Gastroesophageal sphincter (tissue), 4 donors: Measurements from ENCODE around the gene ATP13A2. TPM values are rescaled to one million over a fixed set of nuclear protein-coding genes. Genes with fewer than 3 reads are reported as not detected.

Experiments
- ATAC-seq: fragments of 150-250 bp; one replicate; pipeline ENCODE4 v1.9.1; 2016; ENCODE audit warnings: mild to moderate bottlenecking, moderate library complexity
- H3K27ac ChIP-seq, 4 donors: fragments of 200-600 bp; sonication (generic) in 3 of 4; 1 replicate in 3 of 4; 2 replicates in 1 of 4; pipeline ENCODE4 v1.5.1; 2016 to 2019
- H3K27me3 ChIP-seq: fragments of 200-600 bp; sonication (generic); one replicate; pipeline ENCODE4 v1.5.1; 2019
- H3K36me3 ChIP-seq, 2 donors: fragments of 200-600 bp; sonication (generic); one replicate each; pipeline ENCODE4 v1.5.1; 2019; ENCODE audit warnings: control low read depth in 1 of 2
- H3K4me1 ChIP-seq, 3 donors: fragments of 200-600 bp; sonication (generic); 1 replicate in 2 of 3; 2 replicates in 1 of 3; pipeline ENCODE4 v1.5.1; 2016 to 2019; ENCODE audit warnings: control low read depth in 2 of 3
- H3K4me3 ChIP-seq, 2 donors: fragments of 200-600 bp; sonication (generic); one replicate each; pipeline ENCODE4 v1.5.1; 2019; ENCODE audit warnings: mild to moderate bottlenecking in 1 of 2, moderate library complexity in 1 of 2
- H3K9me3 ChIP-seq, 3 donors: fragments of 200-600 bp; sonication (generic); one replicate each; pipeline ENCODE4 v1.5.1; 2017 to 2019; ENCODE audit warnings: control low read depth in 2 of 3
- EP300 ChIP-seq: sonication (generic); formaldehyde crosslinking; IDR thresholded peaks from one replicate; pipeline ENCODE4 v1.6.1; 2017; ENCODE audit warnings: antibody characterized with exemption, mild to moderate bottlenecking
- POLR2A ChIP-seq, 2 donors: fragments of 450-650 bp; IDR thresholded peaks; one replicate each; pipeline ENCODE4 v1.6.1; 2017; ENCODE audit warnings: antibody characterized with exemption in 2 of 2, mild to moderate bottlenecking in 2 of 2, moderate library complexity in 1 of 2
- POLR2AphosphoS5 ChIP-seq: sonication (generic); formaldehyde crosslinking; IDR thresholded peaks from one replicate; pipeline ENCODE4 v1.6.1; 2017; ENCODE audit warnings: antibody characterized with exemption
- WGBS, 2 donors: methylation state at CpG; one replicate each; pipeline ENCODE4 v1.1.5; 2018; ENCODE audit warnings: low coverage in 1 of 2; 5-methylcytosine and 5-hydroxymethylcytosine counted together
- total RNA-seq, 4 donors: library from RNA; depleted of rRNA; stranded (reverse); fragments of >200 nt; gene quantifications; one replicate each; pipeline ENCODE4 v1.1.0, GENCODE V29; 2016
- TF ChIP-seq, protein P1 (sequence below), 4 experiments: fragments of 200-600 bp in 2 of 4; fragments of 450-650 bp in 2 of 4; sonication (generic) in 1 of 4; IDR thresholded peaks; one replicate each; pipeline ENCODE4 v1.5.1; 2017 to 2019; ENCODE audit warnings: antibody characterized with exemption in 4 of 4, mild to moderate bottlenecking in 2 of 4, moderate library complexity in 2 of 4

The ATP13A2 gene
- total RNA-seq, 4 donors from 2014 or later, result 19.1 to 29.2 (median 20.1) TPM

DNA sequence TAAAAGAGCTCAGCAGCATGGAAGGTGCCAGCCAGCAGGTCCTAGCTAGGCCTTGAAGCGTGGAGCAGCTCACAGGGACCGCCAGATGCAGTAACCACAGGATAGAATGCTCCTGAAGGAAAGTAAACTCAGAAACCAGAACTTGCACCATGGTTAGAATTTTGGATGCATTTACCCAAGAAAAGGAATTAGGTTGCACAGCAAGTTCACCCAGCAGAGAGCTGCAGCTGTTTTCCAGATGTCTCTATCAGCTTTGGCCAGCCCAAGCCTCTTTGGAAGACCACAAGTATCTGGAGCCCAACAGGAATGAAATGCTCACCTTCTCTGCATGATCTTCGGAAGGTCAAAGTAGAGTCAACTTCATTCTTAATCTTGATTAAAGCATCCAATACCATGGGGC lies 21.0 kb upstream of the ATP13A2 start:
- Histone ChIP-seq H3K9me3 (no peaks in the 10 kb centered on the region), H3K36me3 (peaks cover 0 to 87% of the 10 kb centered on the region in 2 donors), H3K27me3 (no peaks in the 10 kb centered on the region), H3K27ac (no peak overlapping the region), H3K4me1 (peaks cover 0 to 9% (median 0%) of the 10 kb centered on the region in 3 donors), H3K4me3 (no peak overlapping the region)
- no peak for TF ChIP-seq POLR2AphosphoS5
- TF ChIP-seq, protein P1, sequence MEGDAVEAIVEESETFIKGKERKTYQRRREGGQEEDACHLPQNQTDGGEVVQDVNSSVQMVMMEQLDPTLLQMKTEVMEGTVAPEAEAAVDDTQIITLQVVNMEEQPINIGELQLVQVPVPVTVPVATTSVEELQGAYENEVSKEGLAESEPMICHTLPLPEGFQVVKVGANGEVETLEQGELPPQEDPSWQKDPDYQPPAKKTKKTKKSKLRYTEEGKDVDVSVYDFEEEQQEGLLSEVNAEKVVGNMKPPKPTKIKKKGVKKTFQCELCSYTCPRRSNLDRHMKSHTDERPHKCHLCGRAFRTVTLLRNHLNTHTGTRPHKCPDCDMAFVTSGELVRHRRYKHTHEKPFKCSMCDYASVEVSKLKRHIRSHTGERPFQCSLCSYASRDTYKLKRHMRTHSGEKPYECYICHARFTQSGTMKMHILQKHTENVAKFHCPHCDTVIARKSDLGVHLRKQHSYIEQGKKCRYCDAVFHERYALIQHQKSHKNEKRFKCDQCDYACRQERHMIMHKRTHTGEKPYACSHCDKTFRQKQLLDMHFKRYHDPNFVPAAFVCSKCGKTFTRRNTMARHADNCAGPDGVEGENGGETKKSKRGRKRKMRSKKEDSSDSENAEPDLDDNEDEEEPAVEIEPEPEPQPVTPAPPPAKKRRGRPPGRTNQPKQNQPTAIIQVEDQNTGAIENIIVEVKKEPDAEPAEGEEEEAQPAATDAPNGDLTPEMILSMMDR (IDR thresholded peaks at IDR 0.05), result no peak
- TF ChIP-seq EP300, result no peak
- TF ChIP-seq POLR2A (IDR thresholded peaks at IDR 0.05), result no peak
- ATAC-seq, result no peak
- 88 to 100% methylated on average over 1 to 2 of the region's 3 CpGs for WGBS, 2 donors

DNA sequence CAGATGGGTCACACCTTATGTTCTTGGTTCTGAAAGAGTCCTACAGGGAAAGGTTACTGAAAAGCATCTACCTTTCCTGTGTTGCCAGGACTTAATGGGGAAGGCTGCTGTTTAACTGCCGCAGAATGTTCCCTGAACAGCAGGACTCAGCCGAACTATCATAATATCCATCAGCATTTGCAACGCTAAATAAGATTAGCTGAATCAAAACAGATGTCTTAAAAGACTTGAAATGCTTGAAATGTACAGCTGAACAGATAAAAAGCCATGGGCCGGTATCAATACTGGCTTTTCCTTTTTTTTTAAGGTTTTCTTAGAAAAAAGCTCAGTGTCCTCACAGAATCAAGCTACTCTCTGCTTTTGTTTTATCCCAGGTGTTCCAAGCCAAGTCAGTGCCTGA lies 19.7 kb upstream of the ATP13A2 start:
- H3K4me1 ChIP-seq, result peaks cover 0 to 9% (median 0%) of the 10 kb centered on the region in 3 donors
- no peak overlapping the region for H3K4me3 ChIP-seq
- H3K36me3 ChIP-seq, result peaks cover 0 to 89% of the 10 kb centered on the region in 2 donors
- TF ChIP-seq, protein P1 (IDR thresholded peaks at IDR 0.05), result no peak
- TF ChIP-seq EP300 (no peak), POLR2A (IDR thresholded peaks at IDR 0.05) (no peak), POLR2AphosphoS5 (no peak)
- H3K27ac ChIP-seq, result no peak overlapping the region
- H3K9me3 ChIP-seq, result no peaks in the 10 kb centered on the region
- WGBS, 2 donors, result 71 to 85% methylated on average over 4 of the region's 4 CpGs
- no peaks in the 10 kb centered on the region for H3K27me3 ChIP-seq
- no peak for ATAC-seq

GRCh38 chr1:17030206-17030605 lies 18.5 kb upstream of the ATP13A2 start:
- H3K27me3 ChIP-seq, result no peaks in the 10 kb centered on the region
- H3K9me3 ChIP-seq, result no peaks in the 10 kb centered on the region
- H3K4me1 ChIP-seq, result peaks cover 0 to 5% (median 0%) of the 10 kb centered on the region in 3 donors
- TF ChIP-seq, protein P1 (IDR thresholded peaks at IDR 0.05), result no peak
- TF ChIP-seq EP300, result no peak
- TF ChIP-seq POLR2A (IDR thresholded peaks at IDR 0.05), result no peak
- TF ChIP-seq POLR2AphosphoS5, result no peak
- H3K27ac ChIP-seq, result no peak overlapping the region
- ATAC-seq, result no peak
- WGBS, 2 donors, result 47 to 73% methylated on average over 2 to 4 of the region's 4 CpGs
- H3K36me3 ChIP-seq, result peaks cover 0 to 94% of the 10 kb centered on the region in 2 donors
- no peak overlapping the region for H3K4me3 ChIP-seq

GRCh38 chr1:17028662-17029188 lies 17.0 kb upstream of the ATP13A2 start:
- no peak for ATAC-seq
- no peaks in the 10 kb centered on the region for H3K9me3 ChIP-seq
- no peaks in the 10 kb centered on the region for H3K27me3 ChIP-seq
- TF ChIP-seq POLR2A (IDR thresholded peaks at IDR 0.05) (no peak), POLR2AphosphoS5 (no peak), EP300 (no peak)
- TF ChIP-seq, protein P1 (IDR thresholded peaks at IDR 0.05), result no peak
- H3K4me1 ChIP-seq, result peaks cover 0 to 5% (median 0%) of the 10 kb centered on the region in 3 donors
- H3K4me3 ChIP-seq, result no peak overlapping the region
- no peak overlapping the region for H3K27ac ChIP-seq
- 67 to 80% methylated on average over 5 of the region's 5 CpGs for WGBS, 2 donors
- peaks cover 3 to 100% of the 10 kb centered on the region in 2 donors for H3K36me3 ChIP-seq

GRCh38 chr1:17027900-17028299 lies 16.2 kb upstream of the ATP13A2 start:
- TF ChIP-seq POLR2AphosphoS5, result no peak
- no peak for TF ChIP-seq EP300
- no peak for TF ChIP-seq POLR2A (IDR thresholded peaks at IDR 0.05)
- TF ChIP-seq, protein P1 (IDR thresholded peaks at IDR 0.05), result no peak
- peaks cover 3 to 100% of the 10 kb centered on the region in 2 donors for H3K36me3 ChIP-seq
- H3K27ac ChIP-seq, result no peak overlapping the region
- WGBS, 2 donors, result 20 to 34% methylated on average over 1 to 2 of the region's 2 CpGs
- H3K27me3 ChIP-seq, result no peaks in the 10 kb centered on the region
- H3K4me1 ChIP-seq, result peaks cover 0 to 5% (median 0%) of the 10 kb centered on the region in 3 donors
- no peaks in the 10 kb centered on the region for H3K9me3 ChIP-seq
- ATAC-seq, result no peak
- H3K4me3 ChIP-seq, result no peak overlapping the region
